ENCODE results near the gene RSAD2. TPM values are rescaled to one million over a fixed set of nuclear protein-coding genes. Genes with fewer than 3 reads are reported as not detected.
A peak's percentile ranks its signal among the peaks of the same experiment; 100 is the strongest.

RSAD2 gene
- total RNA-seq, 4 donors from 2014 or later: 3.7 to 7.0 (median 5.8) TPM

GRCh38 chr2:6864923-6865345, 12.6 kb upstream of the RSAD2 start:
- 38% methylated on average over 2 of the region's 37 CpGs for WGBS
- Histone ChIP-seq H3K27ac (replicated peaks in 1 of 4) (peak overlapping the region; percentile 80 to 93 (median 88)), H3K9me3 (no peaks in the 10 kb centered on the region), H3K4me1 (peaks cover 20 to 33% (median 27%) of the 10 kb centered on the region in 4 donors), H3K27me3 (no peaks in the 10 kb centered on the region), H3K4me3 (peak overlapping the region; percentile 83 to 92 (median 85)), H3K36me3 (peaks cover 0 to 23% (median 16%) of the 10 kb centered on the region in 4 donors)
- intact Hi-C loops (cut with DNase I): no loop called here
- TF ChIP-seq EP300 (IDR thresholded peaks at IDR 0.05) (no peak), CTCF (IDR thresholded peaks at IDR 0.05) (no peak), POLR2A (IDR thresholded peaks at IDR 0.05; ENCODE audit: low read depth) (no peak), POLR2AphosphoS5 (IDR thresholded peaks at IDR 0.05) (no peak)
- DNase-seq (ENCODE audit: extremely low spot score): no peak

- intact Hi-C loops (cut with DNase I): no loop called here
- peak; percentile 94 for DNase-seq (ENCODE audit: extremely low spot score)
- peak within 1 kb of the TSS; percentile 83 to 92 (median 85) for H3K4me3 ChIP-seq
- no peaks in the 10 kb centered on the region for H3K27me3 ChIP-seq
- H3K27ac ChIP-seq (replicated peaks in 1 of 4): peak within 1 kb of the TSS; percentile 80 to 93 (median 88)
- no peak for TF ChIP-seq POLR2A (IDR thresholded peaks at IDR 0.05; ENCODE audit: low read depth)
- peak; percentile 37 to 58 for TF ChIP-seq POLR2AphosphoS5 (IDR thresholded peaks at IDR 0.05)
- peak; percentile 25 to 28 (median 25) for TF ChIP-seq CTCF (IDR thresholded peaks at IDR 0.05)
- peak; percentile 37 for TF ChIP-seq EP300 (IDR thresholded peaks at IDR 0.05)
- peaks cover 20 to 33% (median 27%) of the 10 kb centered on the region in 4 donors for H3K4me1 ChIP-seq
- peaks cover 0 to 17% (median 9%) of the 10 kb centered on the region in 4 donors for H3K36me3 ChIP-seq
- H3K9me3 ChIP-seq: no peaks in the 10 kb centered on the region
- WGBS: 7% methylated on average over 3 of the region's 115 CpGs
These were observed 12.0 kb upstream of the RSAD2 start, which contains the start of gene CMPK2 for GRCh38 chr2:6865346-6866274. TSS of gene CMPK2 (minus strand) at chr2:6865907. CDS start at chr2:6865696, 211 bp downstream.

- WGBS: 10% methylated on average over 9 of the region's 9 CpGs
- Histone ChIP-seq H3K36me3 (peaks cover 0 to 10% (median 7%) of the 10 kb centered on the region in 4 donors), H3K27ac (replicated peaks in 1 of 4) (peak overlapping the region; percentile 80 to 93 (median 88)), H3K9me3 (no peaks in the 10 kb centered on the region), H3K4me1 (peaks cover 20 to 33% (median 27%) of the 10 kb centered on the region in 4 donors), H3K4me3 (peak overlapping the region; percentile 83 to 92 (median 85)), H3K27me3 (no peaks in the 10 kb centered on the region)
- TF ChIP-seq CTCF (IDR thresholded peaks at IDR 0.05) (peak; percentile 33 to 42 (median 36)), POLR2A (IDR thresholded peaks at IDR 0.05; ENCODE audit: low read depth) (no peak)
- no peak for DNase-seq (ENCODE audit: extremely low spot score)
- intact Hi-C loops (cut with DNase I): no loop called here
These were observed 11.3 kb upstream of the RSAD2 start for GRCh38 chr2:6866275-6866671.

GRCh38 chr2:6866982-6867381, 10.6 kb upstream of the RSAD2 start:
- no peak for DNase-seq (ENCODE audit: extremely low spot score)
- Histone ChIP-seq H3K9me3 (no peaks in the 10 kb centered on the region), H3K27me3 (no peaks in the 10 kb centered on the region), H3K36me3 (peaks cover 0 to 4% (median under 1%) of the 10 kb centered on the region in 4 donors), H3K27ac (replicated peaks in 1 of 4) (peak overlapping the region in 1 of 4 donors; percentile 93), H3K4me3 (no peak overlapping the region), H3K4me1 (peaks cover 20 to 33% (median 27%) of the 10 kb centered on the region in 4 donors)
- TF ChIP-seq CTCF (IDR thresholded peaks at IDR 0.05): no peak
- no peak for TF ChIP-seq EP300 (IDR thresholded peaks at IDR 0.05)
- TF ChIP-seq POLR2AphosphoS5 (IDR thresholded peaks at IDR 0.05): no peak
- no peak for TF ChIP-seq POLR2A (IDR thresholded peaks at IDR 0.05; ENCODE audit: low read depth)
- 86% methylated on average over 7 of the region's 7 CpGs for WGBS
- intact Hi-C loops (cut with DNase I): no loop called here

Measured in esophagus muscularis mucosa (tissue), 4 donors.